Mononuclear cell (primary cell): ENCODE data around the gene KIR3DL3. TPM values are rescaled to one million over a fixed set of nuclear protein-coding genes. Genes with fewer than 3 reads are reported as not detected.
"Not testable (repeated sequence)": the region's sequence is repeated elsewhere in the genome, so short reads cannot be mapped to it uniquely, and the experiment has no call there.

Source experiments
- H3K27me3 ChIP-seq: 2 replicates; pipeline ENCODE4 v1.6.0; 2011; ENCODE audit warnings: low read length, control low read depth; ENCODE audit not compliant: insufficient read depth
- H3K4me1 ChIP-seq: 2 replicates; pipeline ENCODE4 v1.5.1; 2011; ENCODE audit warnings: mild to moderate bottlenecking, low read length, control low read depth; ENCODE audit not compliant: insufficient read depth
- H3K4me3 ChIP-seq: 2 replicates; pipeline ENCODE4 v1.5.1; 2011; ENCODE audit warnings: mild to moderate bottlenecking, low read length, moderate library complexity
- H3K9me3 ChIP-seq: 2 replicates; pipeline ENCODE4 v1.5.1; 2011; ENCODE audit warnings: low read depth, mild to moderate bottlenecking, control low read depth, low read length
- total RNA-seq: library from RNA; depleted of rRNA; stranded (reverse); fragments of >200 nt; gene quantifications from one replicate; pipeline ENCODE4 v1.2.3, GENCODE V29; 2012

Gene KIR3DL3
- total RNA-seq, 1 donor = not detected

- peaks cover 15% of the 10 kb centered on the region for H3K4me1 ChIP-seq
- H3K4me3 ChIP-seq, H3K27me3 ChIP-seq, H3K9me3 ChIP-seq: not testable (repeated sequence)
Observed at GRCh38 chr19:54750276-54750675, 26.0 kb downstream of the KIR3DL3 start.

GRCh38 chr19:54756204-54757110 lies 32.2 kb downstream of the KIR3DL3 start:
- not testable (repeated sequence) for H3K4me1 ChIP-seq, H3K9me3 ChIP-seq, H3K27me3 ChIP-seq, H3K4me3 ChIP-seq

DNA sequence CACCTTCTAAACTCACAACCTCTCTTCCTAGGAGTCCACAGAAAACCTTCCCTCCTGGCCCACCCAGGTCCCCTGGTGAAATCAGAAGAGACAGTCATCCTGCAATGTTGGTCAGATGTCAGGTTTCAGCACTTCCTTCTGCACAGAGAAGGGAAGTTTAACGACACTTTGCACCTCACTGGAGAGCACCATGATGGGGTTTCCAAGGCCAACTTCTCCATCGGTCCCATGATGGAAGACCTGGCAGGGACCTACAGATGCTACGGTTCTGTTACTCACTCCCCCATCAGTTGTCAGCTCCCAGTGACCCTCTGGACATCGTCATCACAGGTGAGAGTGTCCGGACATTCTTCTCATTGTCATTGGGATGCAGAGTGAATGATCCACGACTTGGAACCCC lies 34.3 kb downstream of the KIR3DL3 start:
- H3K27me3 ChIP-seq, H3K4me1 ChIP-seq, H3K4me3 ChIP-seq, H3K9me3 ChIP-seq: not testable (repeated sequence)

DNA sequence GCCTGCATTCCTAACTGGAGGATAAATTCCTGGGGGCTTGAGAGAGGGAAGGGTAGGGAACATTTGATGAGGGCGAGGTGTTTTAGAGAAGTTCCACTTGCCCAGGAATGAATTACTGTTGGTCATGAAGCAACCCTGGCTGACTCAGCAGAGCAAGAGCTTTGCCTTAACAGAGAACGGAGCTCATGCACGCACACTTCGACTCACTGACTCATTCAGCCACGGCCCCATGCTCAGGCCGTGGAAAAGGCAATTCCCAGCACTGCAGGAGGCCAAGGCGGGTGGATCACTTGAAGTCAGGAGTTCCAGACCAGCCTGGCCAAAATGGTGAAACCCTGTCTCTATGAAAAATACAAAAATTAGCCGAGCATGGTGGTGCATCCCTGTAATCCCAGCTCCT lies 40.0 kb downstream of the KIR3DL3 start:
- not testable (repeated sequence) for H3K4me3 ChIP-seq, H3K9me3 ChIP-seq, H3K27me3 ChIP-seq
- H3K4me1 ChIP-seq = peaks cover 15% of the 10 kb centered on the region

- not testable (repeated sequence) for H3K4me3 ChIP-seq, H3K9me3 ChIP-seq, H3K27me3 ChIP-seq
- peaks cover 15% of the 10 kb centered on the region for H3K4me1 ChIP-seq
Observed at GRCh38 chr19:54766464-54766863, 42.2 kb downstream of the KIR3DL3 start.

- not testable (repeated sequence) for H3K27me3 ChIP-seq, H3K4me1 ChIP-seq, H3K9me3 ChIP-seq, H3K4me3 ChIP-seq
Observed at GRCh38 chr19:54769646-54770045, 45.4 kb downstream of the KIR3DL3 start, which contains the start of gene KIR2DL1. KIR2DL1 (plus strand) TSS chr19:54769793; CDS start chr19:54769851, 58 bp downstream.

DNA sequence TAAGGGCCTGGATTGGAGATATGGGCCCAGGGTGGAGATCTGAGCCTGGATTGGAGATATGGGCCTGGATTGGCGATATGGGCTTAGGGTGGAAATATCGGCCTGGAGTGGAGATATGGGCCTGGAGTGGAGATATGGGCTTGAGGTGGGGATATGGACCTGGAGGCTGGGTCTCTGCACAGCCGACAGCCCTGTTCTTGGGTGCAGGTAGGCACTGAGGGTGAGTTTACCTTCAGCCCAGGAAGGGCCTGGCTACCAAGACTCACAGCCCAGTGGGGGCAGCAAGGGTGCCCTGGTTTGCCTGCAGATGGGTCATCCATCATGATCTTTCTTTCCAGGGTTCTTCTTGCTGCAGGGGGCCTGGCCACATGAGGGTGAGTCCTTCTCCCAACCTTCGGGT lies 46.3 kb downstream of the KIR3DL3 start:
- not testable (repeated sequence) for H3K27me3 ChIP-seq, H3K4me3 ChIP-seq

GRCh38 chr19:54771018-54771960 lies 47.0 kb downstream of the KIR3DL3 start:
- H3K4me3 ChIP-seq, H3K9me3 ChIP-seq, H3K4me1 ChIP-seq, H3K27me3 ChIP-seq: not testable (repeated sequence)

More for the DNA sequence above, 46.3 kb downstream of the KIR3DL3 start:
- H3K4me1 ChIP-seq, H3K9me3 ChIP-seq: not testable (repeated sequence)

DNA sequence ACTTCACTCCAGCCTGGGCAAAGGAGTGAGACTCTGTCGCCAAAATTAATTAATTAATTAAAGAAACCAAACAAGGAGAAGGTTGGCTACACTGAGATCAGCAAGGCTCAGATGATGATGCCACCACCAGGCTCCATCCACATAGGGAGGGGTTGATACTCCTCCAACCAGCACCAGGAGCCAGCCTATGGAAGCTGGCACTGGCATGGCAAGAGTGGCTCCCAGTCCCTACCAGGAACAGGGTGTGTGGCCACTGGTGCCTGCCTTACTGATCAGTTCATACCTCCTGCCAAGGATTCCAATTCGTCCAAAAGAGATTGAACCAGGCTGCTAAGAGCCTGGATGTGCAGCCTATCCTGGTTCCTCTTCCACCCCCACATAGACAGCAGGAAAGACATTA lies 48.4 kb downstream of the KIR3DL3 start:
- H3K4me3 ChIP-seq, H3K27me3 ChIP-seq, H3K4me1 ChIP-seq, H3K9me3 ChIP-seq: not testable (repeated sequence)

- not testable (repeated sequence) for H3K4me1 ChIP-seq, H3K9me3 ChIP-seq, H3K27me3 ChIP-seq, H3K4me3 ChIP-seq
Observed at GRCh38 chr19:54775095-54775815, 51.0 kb downstream of the KIR3DL3 start.

GRCh38 chr19:54775830-54776229 lies 51.6 kb downstream of the KIR3DL3 start:
- not testable (repeated sequence) for H3K27me3 ChIP-seq, H3K9me3 ChIP-seq, H3K4me3 ChIP-seq, H3K4me1 ChIP-seq

GRCh38 chr19:54777851-54778250 lies 53.6 kb downstream of the KIR3DL3 start:
- not testable (repeated sequence) for H3K4me3 ChIP-seq, H3K27me3 ChIP-seq, H3K9me3 ChIP-seq, H3K4me1 ChIP-seq

- not testable (repeated sequence) for H3K4me1 ChIP-seq, H3K27me3 ChIP-seq, H3K4me3 ChIP-seq, H3K9me3 ChIP-seq
Observed at GRCh38 chr19:54778896-54779295, 54.7 kb downstream of the KIR3DL3 start.

GRCh38 chr19:54782916-54783315 lies 58.7 kb downstream of the KIR3DL3 start:
- peaks cover 11% of the 10 kb centered on the region for H3K4me1 ChIP-seq
- not testable (repeated sequence) for H3K27me3 ChIP-seq, H3K9me3 ChIP-seq, H3K4me3 ChIP-seq
